HG02571 (cell line): Measurements from ENCODE around the gene FOS.
"Not testable (repeated sequence)": the region's sequence is repeated elsewhere in the genome, so short reads cannot be mapped to it uniquely, and the experiment has no call there.

Source experiments
- ATAC-seq: cut with Tn5 transposase; IDR thresholded peaks from one replicate; pipeline ENCODE4 v1.9.1; 2021; ENCODE audit warnings: mild to moderate bottlenecking, moderate library complexity; ENCODE audit not compliant: unreplicated experiment

Gene FOS

GRCh38 chr14:75278422-75279152 lies at the start of gene FOS:
FOS (plus strand) TSS chr14:75278828; CDS start chr14:75278983, 155 bp downstream.
- ATAC-seq, result peak; percentile 74

- ATAC-seq, result no peak
Observed at GRCh38 chr14:75229661-75230139, 48.9 kb upstream of the FOS start.

GRCh38 chr14:75230140-75230792 lies 48.4 kb upstream of the FOS start:
- no peak for ATAC-seq

- ATAC-seq, result no peak
Observed at GRCh38 chr14:75231320-75231719, 47.3 kb upstream of the FOS start.

GRCh38 chr14:75232191-75232590 lies 46.4 kb upstream of the FOS start:
- ATAC-seq, result no peak

GRCh38 chr14:75232597-75232996 lies 46.0 kb upstream of the FOS start:
- no peak for ATAC-seq

GRCh38 chr14:75234173-75235115 lies 44.2 kb upstream of the FOS start:
- ATAC-seq, result no peak

- not testable (repeated sequence) for ATAC-seq
Observed at GRCh38 chr14:75235198-75235597, 43.4 kb upstream of the FOS start.

- ATAC-seq, result no peak
Observed at GRCh38 chr14:75236467-75236866, 42.2 kb upstream of the FOS start.

- ATAC-seq, result no peak
Observed at GRCh38 chr14:75236901-75237419, 41.7 kb upstream of the FOS start.

- ATAC-seq, result no peak
Observed at GRCh38 chr14:75238756-75239455, 39.7 kb upstream of the FOS start.

- no peak for ATAC-seq
Observed at GRCh38 chr14:75240781-75241180, 37.8 kb upstream of the FOS start.

GRCh38 chr14:75242546-75243273 lies 35.9 kb upstream of the FOS start:
- ATAC-seq, result no peak

- no peak for ATAC-seq
Observed at GRCh38 chr14:75244121-75244520, 34.5 kb upstream of the FOS start.

- ATAC-seq, result no peak
Observed at GRCh38 chr14:75246546-75247285, 31.9 kb upstream of the FOS start.

GRCh38 chr14:75247286-75247922 lies 31.2 kb upstream of the FOS start:
- no peak for ATAC-seq

GRCh38 chr14:75247939-75248338 lies 30.7 kb upstream of the FOS start:
- ATAC-seq, result no peak

GRCh38 chr14:75249251-75249957 lies 29.2 kb upstream of the FOS start:
- peak; percentile 82 for ATAC-seq
